ENCODE results near the gene CCDC3.

Gene CCDC3

GRCh38 chr10:12862459-12862858, 139.1 kb downstream of the CCDC3 start:
- H3K36me3 ChIP-seq (ENCODE audit: control insufficient read depth, insufficient read depth, low read length, severe bottlenecking) = no peaks in the 10 kb centered on the region
- no peak overlapping the region for H3K9ac ChIP-seq (ENCODE audit: low read length)
- peaks cover 3% of the 10 kb centered on the region for H3K27me3 ChIP-seq (replicated peaks; ENCODE audit: control insufficient read depth, insufficient read depth, low read length)
- H3K4me1 ChIP-seq (ENCODE audit: control insufficient read depth, insufficient read depth, low read length) = no peaks in the 10 kb centered on the region
- H3K9me3 ChIP-seq (ENCODE audit: control insufficient read depth, low read length) = peaks cover 4% of the 10 kb centered on the region
- no peak for DNase-seq (ENCODE audit: low read depth)
- no peak overlapping the region for H3K4me3 ChIP-seq (ENCODE audit: low read length)

GRCh38 chr10:12854988-12855387, 146.5 kb downstream of the CCDC3 start:
- H3K4me3 ChIP-seq (ENCODE audit: low read length) = no peak overlapping the region
- H3K9ac ChIP-seq (ENCODE audit: low read length) = no peak overlapping the region
- H3K9me3 ChIP-seq (ENCODE audit: control insufficient read depth, low read length) = no peaks in the 10 kb centered on the region
- H3K36me3 ChIP-seq (ENCODE audit: control insufficient read depth, insufficient read depth, low read length, severe bottlenecking) = no peaks in the 10 kb centered on the region
- no peak for DNase-seq (ENCODE audit: low read depth)
- no peaks in the 10 kb centered on the region for H3K4me1 ChIP-seq (ENCODE audit: control insufficient read depth, insufficient read depth, low read length)
- H3K27me3 ChIP-seq (replicated peaks; ENCODE audit: control insufficient read depth, insufficient read depth, low read length) = peaks cover 20% of the 10 kb centered on the region

- H3K9me3 ChIP-seq (ENCODE audit: control insufficient read depth, low read length) = no peaks in the 10 kb centered on the region
- peaks cover 5% of the 10 kb centered on the region for H3K4me1 ChIP-seq (ENCODE audit: control insufficient read depth, insufficient read depth, low read length)
- H3K27me3 ChIP-seq (replicated peaks; ENCODE audit: control insufficient read depth, insufficient read depth, low read length) = peaks cover 34% of the 10 kb centered on the region
- DNase-seq (ENCODE audit: low read depth) = peak; percentile 40
- no peaks in the 10 kb centered on the region for H3K36me3 ChIP-seq (ENCODE audit: control insufficient read depth, insufficient read depth, low read length, severe bottlenecking)
- no peak overlapping the region for H3K9ac ChIP-seq (ENCODE audit: low read length)
- H3K4me3 ChIP-seq (ENCODE audit: low read length) = no peak overlapping the region
These were observed 148.8 kb downstream of the CCDC3 start for GRCh38 chr10:12852687-12853086.

- Histone ChIP-seq H3K4me3 (ENCODE audit: low read length) (no peak overlapping the region), H3K9me3 (ENCODE audit: control insufficient read depth, low read length) (no peaks in the 10 kb centered on the region), H3K4me1 (ENCODE audit: control insufficient read depth, insufficient read depth, low read length) (peaks cover 17% of the 10 kb centered on the region), H3K36me3 (ENCODE audit: control insufficient read depth, insufficient read depth, low read length, severe bottlenecking) (no peaks in the 10 kb centered on the region), H3K9ac (ENCODE audit: low read length) (no peak overlapping the region), H3K27me3 (replicated peaks; ENCODE audit: control insufficient read depth, insufficient read depth, low read length) (peaks cover 29% of the 10 kb centered on the region)
- no peak for DNase-seq (ENCODE audit: low read depth)
These were observed 152.0 kb downstream of the CCDC3 start for GRCh38 chr10:12849319-12850181.

- DNase-seq (ENCODE audit: low read depth) = no peak
- no peak overlapping the region for H3K9ac ChIP-seq (ENCODE audit: low read length)
These were observed 152.9 kb downstream of the CCDC3 start for GRCh38 chr10:12848439-12849173.

GRCh38 chr10:12847361-12847975, 154.0 kb downstream of the CCDC3 start:
- Histone ChIP-seq H3K4me3 (ENCODE audit: low read length) (no peak overlapping the region), H3K36me3 (ENCODE audit: control insufficient read depth, insufficient read depth, low read length, severe bottlenecking) (no peaks in the 10 kb centered on the region), H3K9me3 (ENCODE audit: control insufficient read depth, low read length) (no peaks in the 10 kb centered on the region), H3K27me3 (replicated peaks; ENCODE audit: control insufficient read depth, insufficient read depth, low read length) (peaks cover 30% of the 10 kb centered on the region), H3K9ac (ENCODE audit: low read length) (no peak overlapping the region), H3K4me1 (ENCODE audit: control insufficient read depth, insufficient read depth, low read length) (peaks cover 19% of the 10 kb centered on the region)
- no peak for DNase-seq (ENCODE audit: low read depth)

More at GRCh38 chr10:12848439-12849173, 152.9 kb downstream of the CCDC3 start:
- H3K27me3 ChIP-seq (replicated peaks; ENCODE audit: control insufficient read depth, insufficient read depth, low read length) = peaks cover 25% of the 10 kb centered on the region
- H3K4me1 ChIP-seq (ENCODE audit: control insufficient read depth, insufficient read depth, low read length) = peaks cover 19% of the 10 kb centered on the region
- no peaks in the 10 kb centered on the region for H3K36me3 ChIP-seq (ENCODE audit: control insufficient read depth, insufficient read depth, low read length, severe bottlenecking)
- no peak overlapping the region for H3K4me3 ChIP-seq (ENCODE audit: low read length)
- no peaks in the 10 kb centered on the region for H3K9me3 ChIP-seq (ENCODE audit: control insufficient read depth, low read length)

GRCh38 chr10:12846718-12847117, 154.8 kb downstream of the CCDC3 start:
- Histone ChIP-seq H3K9me3 (ENCODE audit: control insufficient read depth, low read length) (no peaks in the 10 kb centered on the region), H3K4me1 (ENCODE audit: control insufficient read depth, insufficient read depth, low read length) (peaks cover 19% of the 10 kb centered on the region), H3K27me3 (replicated peaks; ENCODE audit: control insufficient read depth, insufficient read depth, low read length) (peaks cover 30% of the 10 kb centered on the region), H3K4me3 (ENCODE audit: low read length) (no peak overlapping the region), H3K9ac (ENCODE audit: low read length) (no peak overlapping the region), H3K36me3 (ENCODE audit: control insufficient read depth, insufficient read depth, low read length, severe bottlenecking) (no peaks in the 10 kb centered on the region)
- no peak for DNase-seq (ENCODE audit: low read depth)
